Measurements from ENCODE around the gene ZNF664.
A peak's percentile ranks its signal among the peaks of the same experiment; 100 is the strongest.

Gene ZNF664

DNA sequence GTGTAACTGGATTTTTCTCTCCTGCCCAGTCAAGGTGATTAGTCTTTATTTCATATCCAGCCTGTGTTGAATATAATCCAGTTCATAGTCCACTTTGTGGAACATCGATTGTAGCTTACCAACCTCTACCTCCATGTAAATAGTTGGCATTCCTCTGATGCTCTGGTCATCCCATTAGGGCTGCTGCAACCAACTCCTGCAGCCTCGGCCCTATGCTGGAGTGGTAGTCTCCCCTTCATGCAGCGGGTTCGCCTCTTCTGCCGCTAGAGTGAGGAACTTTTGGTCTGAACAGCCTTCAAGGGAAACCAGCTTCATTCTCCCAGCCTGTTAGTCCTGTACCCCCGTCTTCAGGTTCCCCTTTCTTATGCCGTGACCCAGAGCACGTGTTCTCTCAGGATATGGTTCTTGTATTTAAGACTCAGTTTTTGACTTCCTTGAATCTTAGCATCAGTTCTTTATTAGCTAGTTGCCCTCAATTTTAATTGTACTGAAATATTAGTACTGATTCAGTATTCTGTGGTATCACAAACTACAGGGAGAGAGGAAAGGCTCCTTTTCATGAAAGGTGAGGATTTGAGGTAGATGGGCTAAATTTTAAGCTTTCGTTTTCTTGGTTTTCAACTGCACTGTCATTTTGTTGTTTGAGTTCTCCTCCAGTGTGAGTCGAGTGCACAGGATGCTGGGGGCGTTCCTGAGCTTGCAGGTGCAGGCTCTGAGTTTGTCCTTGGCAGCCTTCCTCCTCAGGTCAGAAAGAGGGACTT is 33.2 kb downstream of the ZNF664 start:
- no peak overlapping the region for H3K27ac ChIP-seq
- intact Hi-C loops (cut with DNase I; ENCODE audit: low total_unique reads) = no loop called here
- no peaks in the 10 kb centered on the region for H3K4me1 ChIP-seq
- no peaks in the 10 kb centered on the region for H3K27me3 ChIP-seq
- no peak for DNase-seq
- no peaks in the 10 kb centered on the region for H3K9me3 ChIP-seq
- no peak overlapping the region for H3K4me3 ChIP-seq
- peaks cover 9 to 53% (median 20%) of the 10 kb centered on the region in 3 donors for H3K36me3 ChIP-seq
- TF ChIP-seq, protein P1, sequence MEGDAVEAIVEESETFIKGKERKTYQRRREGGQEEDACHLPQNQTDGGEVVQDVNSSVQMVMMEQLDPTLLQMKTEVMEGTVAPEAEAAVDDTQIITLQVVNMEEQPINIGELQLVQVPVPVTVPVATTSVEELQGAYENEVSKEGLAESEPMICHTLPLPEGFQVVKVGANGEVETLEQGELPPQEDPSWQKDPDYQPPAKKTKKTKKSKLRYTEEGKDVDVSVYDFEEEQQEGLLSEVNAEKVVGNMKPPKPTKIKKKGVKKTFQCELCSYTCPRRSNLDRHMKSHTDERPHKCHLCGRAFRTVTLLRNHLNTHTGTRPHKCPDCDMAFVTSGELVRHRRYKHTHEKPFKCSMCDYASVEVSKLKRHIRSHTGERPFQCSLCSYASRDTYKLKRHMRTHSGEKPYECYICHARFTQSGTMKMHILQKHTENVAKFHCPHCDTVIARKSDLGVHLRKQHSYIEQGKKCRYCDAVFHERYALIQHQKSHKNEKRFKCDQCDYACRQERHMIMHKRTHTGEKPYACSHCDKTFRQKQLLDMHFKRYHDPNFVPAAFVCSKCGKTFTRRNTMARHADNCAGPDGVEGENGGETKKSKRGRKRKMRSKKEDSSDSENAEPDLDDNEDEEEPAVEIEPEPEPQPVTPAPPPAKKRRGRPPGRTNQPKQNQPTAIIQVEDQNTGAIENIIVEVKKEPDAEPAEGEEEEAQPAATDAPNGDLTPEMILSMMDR (IDR thresholded peaks at IDR 0.05) = no peak

DNA sequence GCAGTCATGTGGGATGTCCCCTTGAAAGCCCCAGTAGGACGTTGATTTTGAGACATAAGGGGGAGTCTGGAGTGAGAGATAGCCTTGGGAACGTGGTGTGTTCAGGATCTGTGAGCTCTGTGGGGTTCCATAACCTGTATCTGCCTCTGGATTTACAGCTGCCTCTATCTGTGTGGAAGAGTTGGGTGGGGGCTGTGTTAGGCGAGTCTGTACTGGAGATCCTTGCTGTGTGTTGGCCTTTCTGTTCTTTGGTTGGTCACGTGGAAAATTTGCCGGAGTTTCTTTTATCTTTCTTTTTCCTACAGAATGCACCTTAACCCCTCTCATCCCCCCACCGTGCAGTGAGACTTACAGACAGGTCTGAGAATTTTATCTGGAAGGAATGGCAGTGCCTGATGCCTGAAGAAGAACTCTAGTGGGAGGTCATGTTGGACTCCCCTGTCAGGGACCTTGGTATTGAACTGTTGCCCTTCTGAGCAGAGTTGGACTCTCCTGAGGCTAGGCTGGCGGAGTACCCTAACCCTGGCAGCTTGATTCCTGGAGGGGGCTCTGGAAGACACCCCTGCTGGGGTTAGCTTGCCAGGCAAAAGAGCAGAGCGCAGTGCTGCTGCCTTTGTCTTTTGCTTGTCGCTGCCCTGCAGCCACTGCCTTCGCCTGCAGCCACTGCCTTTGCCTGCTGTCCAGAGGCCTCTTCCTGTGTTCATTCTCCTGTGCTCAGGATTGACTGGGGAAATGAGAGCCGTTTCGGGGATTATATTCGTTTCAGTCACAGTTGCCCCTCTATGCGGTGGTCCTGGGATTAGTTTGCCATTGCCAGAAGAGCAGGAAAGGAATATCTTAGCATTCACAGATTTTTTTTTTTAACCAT is 34.1 kb downstream of the ZNF664 start:
- Histone ChIP-seq H3K9me3 (no peaks in the 10 kb centered on the region), H3K27ac (no peak overlapping the region), H3K36me3 (peaks cover 15 to 53% (median 20%) of the 10 kb centered on the region in 3 donors), H3K27me3 (no peaks in the 10 kb centered on the region), H3K4me3 (no peak overlapping the region), H3K4me1 (no peaks in the 10 kb centered on the region)
- DNase-seq = no peak
- intact Hi-C loops (cut with DNase I; ENCODE audit: low total_unique reads) = no loop called here
- TF ChIP-seq, protein P1 (IDR thresholded peaks at IDR 0.05) = no peak

DNA sequence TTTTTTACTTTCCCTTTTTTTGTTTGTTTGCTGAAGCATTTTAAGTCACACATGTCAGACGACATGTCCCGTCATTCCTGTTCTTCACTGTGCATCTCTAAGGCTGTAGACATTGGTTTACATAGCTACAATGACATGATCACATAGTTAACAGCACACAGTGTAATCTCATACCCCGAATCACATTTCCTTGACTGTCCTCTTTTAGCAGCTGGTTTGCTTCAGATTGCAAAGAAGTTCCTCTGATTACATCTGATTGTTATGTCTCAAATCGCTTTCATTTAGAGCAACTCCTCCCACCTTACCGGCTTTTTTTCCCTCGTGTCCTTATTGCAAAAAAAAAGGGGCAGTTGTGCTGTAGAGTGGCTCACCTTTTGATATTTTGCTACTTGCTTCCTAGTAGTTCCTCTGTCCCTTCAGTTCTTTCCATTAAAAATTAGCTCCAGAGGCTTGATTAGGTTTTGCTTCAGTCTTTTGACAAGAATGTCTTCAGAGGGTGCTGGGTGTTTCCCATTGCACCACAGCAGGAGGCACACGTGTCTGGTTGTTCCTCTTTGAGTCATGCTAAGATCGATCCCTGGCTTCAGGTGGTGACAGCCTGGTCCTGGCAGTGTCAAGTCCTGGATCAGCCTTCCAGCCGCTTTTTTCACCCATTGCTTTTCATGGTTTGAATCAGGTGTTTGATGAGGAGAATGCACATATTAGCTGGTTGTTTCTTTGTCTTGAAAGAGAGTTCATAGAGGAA is 35.0 kb downstream of the ZNF664 start:
- H3K27me3 ChIP-seq = no peaks in the 10 kb centered on the region
- intact Hi-C loops (cut with DNase I; ENCODE audit: low total_unique reads) = no loop called here
- H3K9me3 ChIP-seq = no peaks in the 10 kb centered on the region
- H3K36me3 ChIP-seq = peaks cover 24 to 57% (median 29%) of the 10 kb centered on the region in 3 donors
- DNase-seq = no peak
- H3K4me1 ChIP-seq = no peaks in the 10 kb centered on the region
- no peak overlapping the region for H3K4me3 ChIP-seq
- no peak overlapping the region for H3K27ac ChIP-seq
- TF ChIP-seq, protein P1 (IDR thresholded peaks at IDR 0.05) = no peak

DNA sequence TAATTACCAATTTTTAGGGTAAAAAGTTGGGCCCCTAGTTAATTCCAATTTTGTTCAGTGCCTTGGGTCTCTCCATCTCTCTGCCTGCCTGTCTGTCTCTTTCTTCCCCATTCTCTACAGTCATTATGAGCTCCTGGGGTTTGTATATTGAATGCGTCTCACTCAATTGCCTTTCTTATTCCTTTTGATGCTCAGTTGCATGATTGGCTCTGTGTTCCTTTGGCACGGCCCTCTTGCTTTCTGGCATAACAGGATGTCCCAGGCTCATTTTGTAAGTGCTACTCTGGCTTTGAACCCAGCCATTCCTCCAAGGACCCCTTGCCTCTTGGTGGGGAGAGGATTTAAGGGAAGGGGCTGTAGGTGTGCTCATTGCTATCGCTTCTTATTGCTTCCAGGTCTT is 35.6 kb downstream of the ZNF664 start:
- no peaks in the 10 kb centered on the region for H3K27me3 ChIP-seq
- peaks cover 30 to 63% (median 35%) of the 10 kb centered on the region in 3 donors for H3K36me3 ChIP-seq
- H3K9me3 ChIP-seq = no peaks in the 10 kb centered on the region
- peak in 1 of 2 donors; percentile 46 for DNase-seq
- H3K4me1 ChIP-seq = no peaks in the 10 kb centered on the region
- intact Hi-C loops (cut with DNase I; ENCODE audit: low total_unique reads) = no loop called here
- TF ChIP-seq, protein P1 (IDR thresholded peaks at IDR 0.05) = no peak
- no peak overlapping the region for H3K4me3 ChIP-seq
- H3K27ac ChIP-seq = no peak overlapping the region

DNA sequence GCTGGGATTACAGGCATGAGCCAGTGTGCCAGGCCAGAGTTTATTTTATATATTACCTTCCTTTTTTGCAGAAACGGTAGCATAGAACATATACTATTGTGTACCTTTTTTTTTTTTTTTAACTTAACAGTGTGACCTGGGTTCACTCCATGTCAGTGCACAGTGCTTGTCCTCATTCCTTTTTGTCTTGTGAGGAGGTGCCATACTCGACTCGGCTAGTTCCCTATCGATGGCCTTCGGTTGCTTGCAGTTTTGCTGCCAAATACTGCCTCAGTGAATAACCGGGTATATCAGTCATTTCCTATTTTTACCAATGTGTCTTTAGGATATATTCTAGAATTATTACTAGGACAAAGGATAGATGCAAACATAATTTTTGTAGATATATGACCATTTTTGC is 36.8 kb downstream of the ZNF664 start:
- intact Hi-C loops (cut with DNase I; ENCODE audit: low total_unique reads) = no loop called here
- Histone ChIP-seq H3K4me3 (no peak overlapping the region), H3K4me1 (no peaks in the 10 kb centered on the region), H3K27me3 (no peaks in the 10 kb centered on the region), H3K27ac (no peak overlapping the region), H3K36me3 (peaks cover 31 to 65% (median 42%) of the 10 kb centered on the region in 3 donors), H3K9me3 (no peaks in the 10 kb centered on the region)
- TF ChIP-seq, protein P1 (IDR thresholded peaks at IDR 0.05) = no peak
- no peak for DNase-seq

All from tibial artery (tissue), 4 donors.